ENCODE results near the gene TNIP1. TPM values are rescaled to one million over a fixed set of nuclear protein-coding genes. Genes with fewer than 3 reads are reported as not detected.
A peak's percentile ranks its signal among the peaks of the same experiment; 100 is the strongest.

TNIP1 gene
- total RNA-seq, 1 experiment from 2014 or later, result 65.7 TPM

DNA sequence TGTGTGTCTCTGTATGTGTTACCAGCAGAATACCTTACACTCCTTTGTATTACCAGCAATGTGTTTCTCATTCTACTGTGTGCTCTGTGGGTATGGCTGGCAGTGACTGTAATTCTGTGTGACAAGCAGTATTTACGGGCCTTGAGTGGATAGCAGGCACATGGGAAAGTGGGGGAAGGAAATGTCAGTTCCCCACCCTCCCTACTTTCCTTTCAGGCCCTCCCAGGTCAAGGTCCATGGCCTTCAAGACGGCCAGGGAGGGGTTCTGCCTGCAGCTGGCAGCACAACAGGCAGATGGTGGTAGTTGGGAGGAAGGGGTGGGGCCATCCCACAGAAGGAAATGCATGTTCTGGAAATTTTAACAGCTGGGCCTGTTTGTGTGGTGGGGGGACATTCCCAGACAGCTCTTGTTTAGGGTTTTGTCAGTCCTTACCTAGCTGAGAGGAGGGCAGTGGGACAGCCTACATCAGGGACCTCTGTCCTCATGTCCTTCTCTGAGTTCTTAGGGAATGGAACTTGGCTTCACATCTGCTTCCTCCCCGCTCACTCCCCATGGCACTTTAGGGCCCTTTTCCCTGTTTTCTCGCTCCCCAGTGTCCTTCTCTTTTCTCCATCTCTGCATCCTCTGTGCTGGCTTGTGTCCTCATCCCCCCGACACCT is 14.6 kb upstream of the TNIP1 start:
- peaks cover 35% of the 10 kb centered on the region for H3K4me1 Mint-ChIP-seq (ENCODE audit: low read depth, unreplicated experiment)
- Histone ChIP-seq H3K4me3 (ENCODE audit: low read depth, low read length) (no peak overlapping the region), H3K9me3 (no peaks in the 10 kb centered on the region), H3K36me3 (ENCODE audit: control insufficient read depth, insufficient read depth, low read length) (no peaks in the 10 kb centered on the region), H3K27me3 (replicated peaks; ENCODE audit: control insufficient read depth, insufficient read depth, low read length) (no peaks in the 10 kb centered on the region), H3K4me1 (peaks cover 42% of the 10 kb centered on the region)
- peaks cover 7% of the 10 kb centered on the region for H3K36me3 Mint-ChIP-seq (ENCODE audit: insufficient read depth, unreplicated experiment)
- ChIA-PET POLR2A (no interaction called here), CTCF (interaction anchor here (1.1 kb wide), 1 partner anchor 69 kb away, joined by 4 read pairs; no protein-coding TSS in a partner anchor)
- BruUV-seq (replicated peaks), result no TSS peak
- peak; percentile 56 to 81 for DNase-seq
- intact Hi-C loops (cut with micrococcal nuclease; ENCODE audit: unreplicated experiment), result loop anchor here (1.0 kb wide), 1 partner anchor 15 kb away; no protein-coding TSS in a partner anchor
- no peak overlapping the region for H3K4me3 Mint-ChIP-seq (ENCODE audit: unreplicated experiment)
- no peaks in the 10 kb centered on the region for H3K27me3 Mint-ChIP-seq (ENCODE audit: insufficient read depth, unreplicated experiment)
- TF ChIP-seq, protein P1, sequence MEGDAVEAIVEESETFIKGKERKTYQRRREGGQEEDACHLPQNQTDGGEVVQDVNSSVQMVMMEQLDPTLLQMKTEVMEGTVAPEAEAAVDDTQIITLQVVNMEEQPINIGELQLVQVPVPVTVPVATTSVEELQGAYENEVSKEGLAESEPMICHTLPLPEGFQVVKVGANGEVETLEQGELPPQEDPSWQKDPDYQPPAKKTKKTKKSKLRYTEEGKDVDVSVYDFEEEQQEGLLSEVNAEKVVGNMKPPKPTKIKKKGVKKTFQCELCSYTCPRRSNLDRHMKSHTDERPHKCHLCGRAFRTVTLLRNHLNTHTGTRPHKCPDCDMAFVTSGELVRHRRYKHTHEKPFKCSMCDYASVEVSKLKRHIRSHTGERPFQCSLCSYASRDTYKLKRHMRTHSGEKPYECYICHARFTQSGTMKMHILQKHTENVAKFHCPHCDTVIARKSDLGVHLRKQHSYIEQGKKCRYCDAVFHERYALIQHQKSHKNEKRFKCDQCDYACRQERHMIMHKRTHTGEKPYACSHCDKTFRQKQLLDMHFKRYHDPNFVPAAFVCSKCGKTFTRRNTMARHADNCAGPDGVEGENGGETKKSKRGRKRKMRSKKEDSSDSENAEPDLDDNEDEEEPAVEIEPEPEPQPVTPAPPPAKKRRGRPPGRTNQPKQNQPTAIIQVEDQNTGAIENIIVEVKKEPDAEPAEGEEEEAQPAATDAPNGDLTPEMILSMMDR (IDR thresholded peaks at IDR 0.05; ENCODE audit: insufficient read depth in 1 of 2, low read depth in 1 of 2, low read length in 1 of 2, severe bottlenecking in 1 of 2, unreplicated experiment in 1 of 2), result no peak
- peak overlapping the region; percentile 66 for H3K27ac Mint-ChIP-seq (ENCODE audit: unreplicated experiment)
- H3K9me3 Mint-ChIP-seq (ENCODE audit: unreplicated experiment), result no peaks in the 10 kb centered on the region

DNA sequence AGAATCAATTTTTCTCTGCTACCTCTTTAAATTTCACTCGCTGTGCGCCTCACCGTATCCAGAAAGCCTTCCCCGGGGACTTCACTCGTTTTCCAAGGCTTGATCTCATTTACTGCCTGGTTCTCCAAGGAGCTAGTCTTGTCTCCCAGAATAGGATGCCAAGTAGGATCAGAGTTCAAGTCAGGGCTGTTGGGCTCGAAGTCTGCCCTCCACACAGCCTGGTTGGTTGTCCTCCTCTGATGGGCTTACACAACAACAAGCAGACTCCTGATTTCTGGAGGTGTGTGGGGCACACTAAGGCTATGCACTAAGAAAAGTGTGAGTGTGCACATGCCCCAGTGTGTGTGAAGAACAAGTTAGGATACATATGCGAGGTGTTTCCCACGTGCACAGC is 14.0 kb upstream of the TNIP1 start:
- Histone ChIP-seq H3K4me1 (peaks cover 38% of the 10 kb centered on the region), H3K36me3 (ENCODE audit: control insufficient read depth, insufficient read depth, low read length) (no peaks in the 10 kb centered on the region), H3K4me3 (ENCODE audit: low read depth, low read length) (no peak overlapping the region), H3K27me3 (replicated peaks; ENCODE audit: control insufficient read depth, insufficient read depth, low read length) (no peaks in the 10 kb centered on the region), H3K9me3 (no peaks in the 10 kb centered on the region)
- intact Hi-C loops (cut with micrococcal nuclease; ENCODE audit: unreplicated experiment), result loop anchor here (1.0 kb wide), 1 partner anchor 15 kb away; no protein-coding TSS in a partner anchor
- Mint-ChIP-seq H3K27ac (ENCODE audit: unreplicated experiment) (no peak overlapping the region), H3K9me3 (ENCODE audit: unreplicated experiment) (no peaks in the 10 kb centered on the region), H3K4me3 (ENCODE audit: unreplicated experiment) (no peak overlapping the region), H3K36me3 (ENCODE audit: insufficient read depth, unreplicated experiment) (peaks cover 7% of the 10 kb centered on the region), H3K27me3 (ENCODE audit: insufficient read depth, unreplicated experiment) (no peaks in the 10 kb centered on the region), H3K4me1 (ENCODE audit: low read depth, unreplicated experiment) (peaks cover 29% of the 10 kb centered on the region)
- ChIA-PET CTCF (no interaction called here), POLR2A (no interaction called here)
- TF ChIP-seq, protein P1 (IDR thresholded peaks at IDR 0.05; ENCODE audit: insufficient read depth in 1 of 2, low read depth in 1 of 2, low read length in 1 of 2, severe bottlenecking in 1 of 2, unreplicated experiment in 1 of 2), result no peak
- no peak for DNase-seq
- no TSS peak for BruUV-seq (replicated peaks)

DNA sequence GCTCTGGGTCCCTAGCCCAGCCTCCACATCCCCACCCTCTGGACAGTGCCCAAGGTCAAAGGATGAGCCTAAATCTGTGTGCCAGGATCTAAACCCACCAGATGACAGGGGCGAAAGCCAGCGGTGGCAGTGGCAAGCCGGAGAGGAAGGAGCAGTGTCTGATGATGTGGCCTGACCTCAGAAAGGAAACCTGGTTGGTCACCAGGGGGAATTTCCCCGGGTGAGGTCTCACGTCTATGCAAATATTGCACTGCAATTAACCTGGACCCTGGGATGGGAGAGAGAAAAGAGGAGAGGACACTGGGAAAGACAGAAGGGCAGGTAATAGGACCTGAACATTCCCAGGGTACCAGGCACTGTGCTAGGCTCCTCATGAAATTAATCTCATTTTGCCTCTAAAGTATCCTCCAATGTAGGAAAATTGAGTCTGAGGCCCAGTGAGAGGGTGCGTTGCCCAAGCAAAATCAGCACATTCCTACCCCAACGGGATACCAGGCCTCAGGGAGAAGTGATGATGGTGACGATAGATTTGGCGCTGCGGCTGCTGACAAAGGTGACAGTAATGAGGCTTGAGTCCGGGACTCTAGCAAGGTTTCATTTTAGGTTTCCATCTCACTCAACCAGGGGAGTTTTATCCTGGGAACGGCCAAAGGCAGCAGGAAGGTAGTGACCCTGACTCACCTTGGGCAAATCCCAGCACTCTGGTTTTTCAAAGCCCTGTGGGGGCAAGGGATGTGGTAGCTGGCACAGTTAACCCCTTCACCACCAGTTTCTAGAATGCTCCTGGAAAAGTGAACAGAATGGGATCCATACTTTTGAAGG is 13.4 kb upstream of the TNIP1 start:
- no peak for DNase-seq
- ChIA-PET POLR2A (no interaction called here), CTCF (interaction anchor here (0.8 kb wide), 1 partner anchor 158 kb away, joined by 7 read pairs; no protein-coding TSS in a partner anchor)
- Mint-ChIP-seq H3K27ac (ENCODE audit: unreplicated experiment) (peak overlapping the region; percentile 29), H3K4me3 (ENCODE audit: unreplicated experiment) (no peak overlapping the region), H3K27me3 (ENCODE audit: insufficient read depth, unreplicated experiment) (no peaks in the 10 kb centered on the region), H3K4me1 (ENCODE audit: low read depth, unreplicated experiment) (peaks cover 29% of the 10 kb centered on the region), H3K36me3 (ENCODE audit: insufficient read depth, unreplicated experiment) (peaks cover 7% of the 10 kb centered on the region), H3K9me3 (ENCODE audit: unreplicated experiment) (no peaks in the 10 kb centered on the region)
- H3K9me3 ChIP-seq, result no peaks in the 10 kb centered on the region
- no peaks in the 10 kb centered on the region for H3K36me3 ChIP-seq (ENCODE audit: control insufficient read depth, insufficient read depth, low read length)
- intact Hi-C loops (cut with micrococcal nuclease; ENCODE audit: unreplicated experiment), result no loop called here
- BruUV-seq (replicated peaks), result no TSS peak
- no peaks in the 10 kb centered on the region for H3K27me3 ChIP-seq (replicated peaks; ENCODE audit: control insufficient read depth, insufficient read depth, low read length)
- H3K4me1 ChIP-seq, result peaks cover 38% of the 10 kb centered on the region
- H3K4me3 ChIP-seq (ENCODE audit: low read depth, low read length), result no peak overlapping the region
- TF ChIP-seq, protein P1 (IDR thresholded peaks at IDR 0.05; ENCODE audit: insufficient read depth in 1 of 2, low read depth in 1 of 2, low read length in 1 of 2, severe bottlenecking in 1 of 2, unreplicated experiment in 1 of 2), result no peak

Data from Caco-2 (cell line).